GM12865 (cell line): ENCODE data around the gene PSMF1.
A peak's percentile ranks its signal among the peaks of the same experiment; 100 is the strongest.
"Not testable (repeated sequence)": the region's sequence is repeated elsewhere in the genome, so short reads cannot be mapped to it uniquely, and the experiment has no call there.

ENCODE experiments used
- DNase-seq: peaks from one replicate; pipeline ENCODE4 v3.0.0; 2010; ENCODE audit warnings: low read depth
- H3K4me3 ChIP-seq: 2 replicates; pipeline ENCODE4 v1.5.1; 2011; ENCODE audit warnings: mild to moderate bottlenecking, low read depth, low read length, control low read depth
- TF ChIP-seq, protein P1 (sequence below): IDR thresholded peaks from 2 replicates; pipeline ENCODE4 v1.5.1; 2011; ENCODE audit warnings: low read length, control low read depth, low read depth, inconsistent platforms; ENCODE audit not compliant: insufficient read depth; ENCODE audit errors: missing control alignments

The PSMF1 gene

GRCh38 chr20:1212607-1213396 is 94.4 kb downstream of the PSMF1 start:
- TF ChIP-seq, protein P1, sequence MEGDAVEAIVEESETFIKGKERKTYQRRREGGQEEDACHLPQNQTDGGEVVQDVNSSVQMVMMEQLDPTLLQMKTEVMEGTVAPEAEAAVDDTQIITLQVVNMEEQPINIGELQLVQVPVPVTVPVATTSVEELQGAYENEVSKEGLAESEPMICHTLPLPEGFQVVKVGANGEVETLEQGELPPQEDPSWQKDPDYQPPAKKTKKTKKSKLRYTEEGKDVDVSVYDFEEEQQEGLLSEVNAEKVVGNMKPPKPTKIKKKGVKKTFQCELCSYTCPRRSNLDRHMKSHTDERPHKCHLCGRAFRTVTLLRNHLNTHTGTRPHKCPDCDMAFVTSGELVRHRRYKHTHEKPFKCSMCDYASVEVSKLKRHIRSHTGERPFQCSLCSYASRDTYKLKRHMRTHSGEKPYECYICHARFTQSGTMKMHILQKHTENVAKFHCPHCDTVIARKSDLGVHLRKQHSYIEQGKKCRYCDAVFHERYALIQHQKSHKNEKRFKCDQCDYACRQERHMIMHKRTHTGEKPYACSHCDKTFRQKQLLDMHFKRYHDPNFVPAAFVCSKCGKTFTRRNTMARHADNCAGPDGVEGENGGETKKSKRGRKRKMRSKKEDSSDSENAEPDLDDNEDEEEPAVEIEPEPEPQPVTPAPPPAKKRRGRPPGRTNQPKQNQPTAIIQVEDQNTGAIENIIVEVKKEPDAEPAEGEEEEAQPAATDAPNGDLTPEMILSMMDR = peak; percentile 68
- no peak overlapping the region for H3K4me3 ChIP-seq
- peak; percentile 64 for DNase-seq

DNA sequence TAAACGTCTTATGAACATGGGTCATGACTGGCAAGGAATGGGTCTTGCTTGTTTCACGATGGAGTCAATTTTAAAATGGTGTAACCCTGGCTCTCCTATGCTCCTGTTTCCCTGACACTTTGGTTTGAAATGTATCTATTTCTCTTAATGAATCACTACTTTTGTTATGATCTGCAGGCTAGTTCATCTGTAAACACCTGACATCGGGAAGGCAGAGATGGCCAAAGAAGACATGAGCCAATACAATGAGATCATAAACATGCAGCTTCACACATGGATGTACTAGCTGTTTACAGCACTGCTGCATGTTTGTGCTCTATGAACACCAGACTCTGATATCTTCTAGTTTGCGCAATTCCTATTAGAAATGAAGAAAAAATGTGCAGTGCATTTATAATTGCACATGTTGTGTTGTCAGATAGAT is 96.4 kb downstream of the PSMF1 start:
- TF ChIP-seq, protein P1 = no peak
- H3K4me3 ChIP-seq = no peak overlapping the region
- DNase-seq = no peak

GRCh38 chr20:1215386-1216170 is 97.2 kb downstream of the PSMF1 start:
- TF ChIP-seq, protein P1 = no peak
- no peak for DNase-seq
- no peak overlapping the region for H3K4me3 ChIP-seq

DNA sequence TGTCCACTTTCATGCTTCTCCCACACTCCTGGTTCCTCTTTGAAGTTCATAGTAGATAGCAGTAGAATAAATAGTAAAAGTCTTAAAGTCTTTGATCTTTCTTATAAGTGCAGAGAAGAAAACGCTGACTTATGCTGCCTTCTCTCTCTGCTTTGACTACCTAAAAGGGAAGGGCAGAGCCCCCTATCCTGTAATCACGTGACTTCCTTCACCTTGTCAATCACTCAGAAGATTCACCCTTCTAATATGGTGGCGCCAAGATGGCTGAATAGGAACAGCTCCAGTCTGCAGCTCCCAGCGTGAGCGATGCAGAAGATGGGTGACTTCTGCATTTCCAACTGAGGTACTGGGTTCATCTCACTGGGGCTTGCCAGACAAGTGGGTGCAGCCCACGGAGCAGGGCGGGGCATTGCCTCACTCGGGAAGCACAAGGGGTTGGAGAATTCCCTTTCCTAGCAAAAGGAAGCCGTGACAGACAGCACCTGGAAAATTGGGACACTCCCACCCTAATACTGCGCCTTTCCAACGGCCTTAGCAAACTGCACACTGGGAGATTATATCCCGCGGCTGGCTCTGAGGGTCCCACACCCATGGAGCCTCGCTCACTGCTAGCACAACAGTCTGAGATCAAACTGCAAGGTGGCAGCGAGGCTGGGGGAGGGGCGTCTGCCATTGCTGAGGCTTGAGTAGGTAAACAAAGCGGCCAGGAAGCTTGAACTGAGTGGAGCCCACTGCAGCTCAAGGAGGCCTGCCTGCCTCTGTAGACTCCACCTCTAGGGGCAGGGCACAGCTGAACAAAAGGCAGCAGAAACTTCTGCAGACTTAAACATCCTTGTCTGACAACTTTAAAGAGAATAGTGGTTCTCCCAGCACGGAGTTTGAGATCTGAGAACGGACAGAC is 98.4 kb downstream of the PSMF1 start:
- not testable (repeated sequence) for DNase-seq, H3K4me3 ChIP-seq
